HG03280 (cell line): ENCODE results near the gene PIK3C2B.

Experiments
- ATAC-seq: cut with Tn5 transposase; IDR thresholded peaks from one replicate; pipeline ENCODE4 v1.9.1; 2021; ENCODE audit warnings: mild to moderate bottlenecking, moderate library complexity; ENCODE audit not compliant: unreplicated experiment

The PIK3C2B gene

GRCh38 chr1:204445860-204446412, 48.7 kb downstream of the PIK3C2B start:
- no peak for ATAC-seq
